H1 (cell line): Measurements from ENCODE around the gene SLC30A7.

Experiments used
- BRCA1 ChIP-seq: IDR thresholded peaks from 2 replicates; pipeline ENCODE4 v1.6.1; 2012; ENCODE audit warnings: low read depth, low read length, improper control_type of control experiment
- CEBPB ChIP-seq: IDR thresholded peaks from 2 replicates; pipeline ENCODE4 v1.6.1; 2012; ENCODE audit warnings: low read depth, low read length
- EP300 ChIP-seq, 2 experiments: IDR thresholded peaks; 1 replicate in 1 of 2; 2 replicates in 1 of 2; pipeline ENCODE4 v1.6.1; 2011 to 2012; ENCODE audit warnings: low read depth in 2 of 2, low read length in 2 of 2, mild to moderate bottlenecking in 2 of 2, borderline replicate concordance in 1 of 2, inconsistent platforms in 1 of 2, moderate library complexity in 1 of 2
- EZH2 ChIP-seq: fragments of 200-600 bp; sonication (generic); IDR thresholded peaks from 2 replicates; pipeline ENCODE4 v1.7.1; 2012; ENCODE audit warnings: low read depth, mild to moderate bottlenecking, moderate library complexity, low read length, inconsistent platforms; ENCODE audit not compliant: severe bottlenecking
- GTF2F1 ChIP-seq: IDR thresholded peaks from 2 replicates; pipeline ENCODE4 v1.6.1; 2012; ENCODE audit warnings: low read depth, low read length, improper control_type of control experiment, borderline replicate concordance
- KDM5A ChIP-seq: fragments of 200-600 bp; IDR thresholded peaks from 2 replicates; pipeline ENCODE4 v1.7.1; 2012; ENCODE audit warnings: mild to moderate bottlenecking, low read length, inconsistent platforms, mixed read lengths
- PHF8 ChIP-seq: fragments of 200-600 bp; sonication (generic); conservative IDR thresholded peaks from 2 replicates; pipeline ENCODE4 v1.7.1; 2012; ENCODE audit warnings: low read depth, mild to moderate bottlenecking, inconsistent platforms, low read length, moderate library complexity
- POLR2A ChIP-seq, 2 experiments: IDR thresholded peaks; 1 replicate in 1 of 2; 2 replicates in 1 of 2; pipeline ENCODE4 v1.6.1; 2011; ENCODE audit warnings: low read depth in 2 of 2, low read length in 2 of 2, mild to moderate bottlenecking in 2 of 2; ENCODE audit errors: control extremely low read depth in 1 of 2
- SUZ12 ChIP-seq: fragments of 200-600 bp; sonication (generic); IDR thresholded peaks from 2 replicates; pipeline ENCODE4 v1.6.1; 2012; ENCODE audit warnings: mild to moderate bottlenecking, inconsistent platforms, low read length, moderate library complexity, mixed read lengths
- TEAD4 ChIP-seq: IDR thresholded peaks from 2 replicates; pipeline ENCODE4 v1.6.1; 2012; ENCODE audit warnings: low read depth, low read length, inconsistent platforms, mixed read lengths
- YY1 ChIP-seq: IDR thresholded peaks from 2 replicates; pipeline ENCODE4 v1.6.1; 2011; ENCODE audit warnings: low read depth, mild to moderate bottlenecking, low read length
- ZNF274 ChIP-seq: IDR thresholded peaks from 2 replicates; pipeline ENCODE4 v1.7.0; 2012; ENCODE audit warnings: low read length, borderline replicate concordance; ENCODE audit errors: extremely low read depth
- TF ChIP-seq, protein P1 (sequence below), 3 experiments: IDR thresholded peaks; 1 replicate in 2 of 3; 2 replicates in 1 of 3; pipeline versions ENCODE4 v1.5.1 to v1.6.1; 2011; ENCODE audit warnings: low read length in 3 of 3, mild to moderate bottlenecking in 3 of 3, inconsistent platforms in 2 of 3, low read depth in 1 of 3, moderate library complexity in 1 of 3; ENCODE audit not compliant: insufficient read depth in 1 of 3; ENCODE audit errors: control extremely low read depth in 1 of 3

DNA sequence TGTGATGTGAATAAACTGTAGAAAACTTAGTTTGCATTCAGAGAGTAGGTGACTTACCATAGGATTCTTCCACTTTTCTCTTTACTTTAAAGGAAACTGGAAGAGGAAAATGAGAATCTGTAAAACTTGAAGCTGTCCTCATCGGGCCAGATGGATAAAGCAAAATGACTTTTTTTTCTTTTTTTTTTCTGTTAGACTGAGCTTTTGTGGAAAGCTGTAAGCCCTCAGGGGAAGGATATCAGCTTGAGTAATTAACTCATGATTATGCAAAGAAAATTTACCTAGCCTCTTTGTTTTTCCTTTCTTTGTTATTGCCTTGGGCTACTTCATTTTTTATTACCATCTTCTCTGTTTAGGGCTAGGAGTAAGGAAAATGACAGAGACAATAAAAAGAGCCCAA, 76.3 kb downstream of the SLC30A7 start:
- TF ChIP-seq EP300 (IDR thresholded peaks at IDR 0.05; ENCODE audit: borderline replicate concordance in 1 of 2, low read depth in 2 of 2, low read length in 2 of 2) (no peak), POLR2A (IDR thresholded peaks at IDR 0.05; ENCODE audit: control extremely low read depth in 1 of 2, low read depth in 2 of 2, low read length in 2 of 2) (no peak), CEBPB (no peak), TEAD4 (no peak), SUZ12 (no peak), GTF2F1 (no peak), EZH2 (no peak), ZNF274 (no peak), KDM5A (no peak), YY1 (no peak), PHF8 (no peak), BRCA1 (no peak)
- TF ChIP-seq, protein P1, sequence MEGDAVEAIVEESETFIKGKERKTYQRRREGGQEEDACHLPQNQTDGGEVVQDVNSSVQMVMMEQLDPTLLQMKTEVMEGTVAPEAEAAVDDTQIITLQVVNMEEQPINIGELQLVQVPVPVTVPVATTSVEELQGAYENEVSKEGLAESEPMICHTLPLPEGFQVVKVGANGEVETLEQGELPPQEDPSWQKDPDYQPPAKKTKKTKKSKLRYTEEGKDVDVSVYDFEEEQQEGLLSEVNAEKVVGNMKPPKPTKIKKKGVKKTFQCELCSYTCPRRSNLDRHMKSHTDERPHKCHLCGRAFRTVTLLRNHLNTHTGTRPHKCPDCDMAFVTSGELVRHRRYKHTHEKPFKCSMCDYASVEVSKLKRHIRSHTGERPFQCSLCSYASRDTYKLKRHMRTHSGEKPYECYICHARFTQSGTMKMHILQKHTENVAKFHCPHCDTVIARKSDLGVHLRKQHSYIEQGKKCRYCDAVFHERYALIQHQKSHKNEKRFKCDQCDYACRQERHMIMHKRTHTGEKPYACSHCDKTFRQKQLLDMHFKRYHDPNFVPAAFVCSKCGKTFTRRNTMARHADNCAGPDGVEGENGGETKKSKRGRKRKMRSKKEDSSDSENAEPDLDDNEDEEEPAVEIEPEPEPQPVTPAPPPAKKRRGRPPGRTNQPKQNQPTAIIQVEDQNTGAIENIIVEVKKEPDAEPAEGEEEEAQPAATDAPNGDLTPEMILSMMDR (IDR thresholded peaks at IDR 0.05; ENCODE audit: control extremely low read depth in 1 of 3, insufficient read depth in 1 of 3, low read depth in 1 of 3, low read length in 3 of 3): no peak
